ENCODE results near the gene ARL5B. TPM values are rescaled to one million over a fixed set of nuclear protein-coding genes. Genes with fewer than 3 reads are reported as not detected.

The ARL5B gene
- total RNA-seq, 1 donor from 2014 or later = 38.4 TPM

DNA sequence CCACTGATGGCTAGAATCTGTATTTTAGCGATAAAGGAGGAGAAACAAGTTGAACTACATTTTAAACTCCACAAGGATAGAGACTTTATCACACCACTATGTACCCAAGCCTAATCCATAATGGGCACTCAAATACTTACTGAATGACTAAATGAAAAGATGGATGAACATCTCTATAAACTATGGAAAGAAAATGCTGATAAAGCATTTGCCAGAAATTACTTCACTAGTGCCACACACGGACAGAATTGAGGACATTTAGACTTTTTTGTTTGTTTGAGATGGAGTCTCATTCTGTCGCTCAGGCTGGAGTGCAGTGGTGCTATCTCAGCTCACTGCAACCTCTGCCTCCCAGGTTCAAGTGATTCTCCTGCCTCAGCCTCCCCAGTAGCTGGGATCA is 6.1 kb upstream of the ARL5B start:
- H3K27me3 Mint-ChIP-seq (ENCODE audit: low read depth) = no peaks in the 10 kb centered on the region
- H3K4me3 Mint-ChIP-seq = peak overlapping the region; percentile 99
- H3K36me3 Mint-ChIP-seq (ENCODE audit: low read depth) = no peaks in the 10 kb centered on the region
- H3K27ac Mint-ChIP-seq (ENCODE audit: unreplicated experiment) = no peak overlapping the region
- TF ChIP-seq CTCF (conservative IDR thresholded peaks at IDR 0.05) = no peak
- H3K4me1 Mint-ChIP-seq = peaks cover 42% of the 10 kb centered on the region
- no peaks in the 10 kb centered on the region for H3K9me3 Mint-ChIP-seq
- no peak for DNase-seq (ENCODE audit: low read depth, low spot score)

DNA sequence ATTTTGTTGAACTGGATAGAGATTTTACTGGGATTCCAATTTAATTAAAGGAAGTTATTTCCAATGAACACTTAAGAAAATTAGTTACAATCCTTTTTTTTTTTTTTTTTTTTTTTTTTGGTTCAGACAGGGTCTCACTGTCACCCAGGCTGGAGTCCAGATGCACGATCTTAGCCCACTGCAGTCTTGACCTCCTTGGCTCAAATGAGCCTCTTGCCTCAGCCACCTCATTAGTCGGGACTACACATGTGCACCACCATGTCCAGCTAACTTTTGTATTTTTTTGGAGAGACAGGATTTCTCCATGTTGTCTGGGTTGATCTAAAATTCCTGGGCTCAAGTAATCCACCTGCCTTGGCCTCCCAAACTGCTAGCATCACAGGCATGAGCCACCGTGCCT is 2.5 kb upstream of the ARL5B start:
- H3K9me3 Mint-ChIP-seq = no peaks in the 10 kb centered on the region
- H3K36me3 Mint-ChIP-seq (ENCODE audit: low read depth) = peaks cover 7% of the 10 kb centered on the region
- H3K27me3 Mint-ChIP-seq (ENCODE audit: low read depth) = no peaks in the 10 kb centered on the region
- DNase-seq (ENCODE audit: low read depth, low spot score) = no peak
- TF ChIP-seq CTCF (conservative IDR thresholded peaks at IDR 0.05) = no peak
- peak overlapping the region; percentile 72 for H3K4me3 Mint-ChIP-seq
- H3K27ac Mint-ChIP-seq (ENCODE audit: unreplicated experiment) = no peak overlapping the region
- H3K4me1 Mint-ChIP-seq = peaks cover 35% of the 10 kb centered on the region

GRCh38 chr10:18658271-18659124 is 733 bp upstream of the ARL5B start:
- peak overlapping the region; percentile 99 for H3K27ac Mint-ChIP-seq (ENCODE audit: unreplicated experiment)
- peak overlapping the region; percentile 99 for H3K4me3 Mint-ChIP-seq
- TF ChIP-seq CTCF (conservative IDR thresholded peaks at IDR 0.05) = no peak
- peaks cover 7% of the 10 kb centered on the region for H3K36me3 Mint-ChIP-seq (ENCODE audit: low read depth)
- peaks cover 35% of the 10 kb centered on the region for H3K4me1 Mint-ChIP-seq
- H3K27me3 Mint-ChIP-seq (ENCODE audit: low read depth) = no peaks in the 10 kb centered on the region
- no peak for DNase-seq (ENCODE audit: low read depth, low spot score)
- no peaks in the 10 kb centered on the region for H3K9me3 Mint-ChIP-seq

- H3K36me3 Mint-ChIP-seq (ENCODE audit: low read depth) = peaks cover 9% of the 10 kb centered on the region
- no peaks in the 10 kb centered on the region for H3K27me3 Mint-ChIP-seq (ENCODE audit: low read depth)
- H3K9me3 Mint-ChIP-seq = no peaks in the 10 kb centered on the region
- peak overlapping the region; percentile 99 for H3K4me3 Mint-ChIP-seq
- peaks cover 36% of the 10 kb centered on the region for H3K4me1 Mint-ChIP-seq
- peak overlapping the region; percentile 100 for H3K27ac Mint-ChIP-seq (ENCODE audit: unreplicated experiment)
- no peak for TF ChIP-seq CTCF (conservative IDR thresholded peaks at IDR 0.05)
- no peak for DNase-seq (ENCODE audit: low read depth, low spot score)
Measured at GRCh38 chr10:18659819-18660535, 746 bp downstream of the ARL5B start.

- no peak for DNase-seq (ENCODE audit: low read depth, low spot score)
- no peak for TF ChIP-seq CTCF (conservative IDR thresholded peaks at IDR 0.05)
- H3K27me3 Mint-ChIP-seq (ENCODE audit: low read depth) = no peaks in the 10 kb centered on the region
- H3K4me1 Mint-ChIP-seq = peaks cover 46% of the 10 kb centered on the region
- H3K9me3 Mint-ChIP-seq = no peaks in the 10 kb centered on the region
- peaks cover 9% of the 10 kb centered on the region for H3K36me3 Mint-ChIP-seq (ENCODE audit: low read depth)
- peak overlapping the region; percentile 85 for H3K4me3 Mint-ChIP-seq
- H3K27ac Mint-ChIP-seq (ENCODE audit: unreplicated experiment) = peak overlapping the region; percentile 36
Measured at GRCh38 chr10:18660816-18661431, 1.7 kb downstream of the ARL5B start.

All from neural crest cell (in vitro differentiated cells).